SKM-1 (cell line): ENCODE measurements around the gene SYNC.
"Not testable (repeated sequence)": the region's sequence is repeated elsewhere in the genome, so short reads cannot be mapped to it uniquely, and the experiment has no call there.

ENCODE experiments used
- DNase-seq: peaks from one replicate; lab custom pipeline; 2025; ENCODE audit not compliant: unreplicated experiment; lab: John Stamatoyannopoulos, UW

Gene SYNC

GRCh38 chr1:32724678-32725614 is 22.4 kb upstream of the SYNC start:
- no peak for DNase-seq

- DNase-seq, result no peak
Observed at GRCh38 chr1:32719681-32720275, 17.2 kb upstream of the SYNC start.

DNA sequence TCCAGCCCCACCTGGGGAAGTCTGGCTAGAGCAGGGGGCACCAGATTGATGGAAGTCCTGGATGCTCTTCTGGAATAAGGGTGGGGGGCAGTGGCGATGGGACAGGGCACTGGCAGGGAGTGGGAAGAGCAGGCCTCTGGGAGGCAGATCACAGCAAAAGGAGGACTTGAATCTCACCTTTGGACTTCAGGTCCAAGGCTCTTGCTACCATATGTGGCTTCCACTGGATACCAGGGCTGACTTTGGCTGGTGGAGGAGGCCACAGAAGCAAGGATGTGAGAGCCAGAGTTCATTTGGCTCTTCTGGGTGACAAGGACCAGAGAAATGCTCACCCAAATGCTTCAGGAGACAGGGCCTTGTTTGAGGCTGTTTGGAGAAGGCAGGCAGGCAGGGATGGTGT is 16.0 kb upstream of the SYNC start:
- no peak for DNase-seq

DNA sequence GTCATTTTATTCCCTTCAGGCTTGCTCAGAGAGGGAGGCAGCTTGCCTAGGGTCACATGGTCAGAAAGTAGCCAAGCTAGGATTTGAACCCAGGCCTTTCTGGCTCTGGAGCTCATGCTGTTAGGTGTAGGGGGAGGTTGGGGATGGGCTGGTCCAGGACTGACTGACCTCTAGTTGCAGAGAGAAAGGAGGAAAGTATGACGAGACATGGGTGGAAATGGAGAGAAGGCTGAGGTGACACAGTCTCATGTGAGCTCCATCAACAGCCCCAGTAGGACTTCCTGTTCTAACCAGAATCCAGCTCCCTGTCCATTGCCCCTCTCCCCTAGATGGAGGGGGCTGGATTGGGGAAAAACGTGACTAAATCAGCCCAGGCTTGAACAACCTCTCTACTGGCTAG is 15.5 kb upstream of the SYNC start:
- no peak for DNase-seq

GRCh38 chr1:32717503-32717902 is 14.9 kb upstream of the SYNC start:
- no peak for DNase-seq

- peak; percentile 23 for DNase-seq
Observed at GRCh38 chr1:32716312-32717148, 14.0 kb upstream of the SYNC start.

DNA sequence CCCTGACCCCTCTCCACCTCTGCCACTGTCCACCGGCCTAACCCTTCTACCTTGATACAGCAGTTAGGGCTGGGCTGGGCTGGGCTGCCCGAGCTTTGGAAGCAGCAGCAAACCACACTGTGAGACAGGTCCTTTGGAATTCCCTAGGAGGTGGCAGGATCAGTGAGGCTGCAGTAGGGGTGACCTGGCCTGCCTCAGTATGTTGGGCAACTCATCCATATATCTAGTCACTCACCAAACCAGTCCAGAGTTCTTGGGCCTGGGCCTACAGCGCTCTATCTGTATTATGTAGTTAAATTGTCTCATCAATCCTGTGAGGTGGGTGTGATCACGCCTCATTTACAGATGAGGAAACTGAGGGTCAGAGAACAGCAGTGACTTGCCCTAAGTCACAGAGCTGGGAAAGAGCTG is 13.3 kb upstream of the SYNC start:
- DNase-seq, result no peak

- DNase-seq, result no peak
Observed at GRCh38 chr1:32714277-32714676, 11.7 kb upstream of the SYNC start.

GRCh38 chr1:32713081-32713480 is 10.5 kb upstream of the SYNC start:
- no peak for DNase-seq

DNA sequence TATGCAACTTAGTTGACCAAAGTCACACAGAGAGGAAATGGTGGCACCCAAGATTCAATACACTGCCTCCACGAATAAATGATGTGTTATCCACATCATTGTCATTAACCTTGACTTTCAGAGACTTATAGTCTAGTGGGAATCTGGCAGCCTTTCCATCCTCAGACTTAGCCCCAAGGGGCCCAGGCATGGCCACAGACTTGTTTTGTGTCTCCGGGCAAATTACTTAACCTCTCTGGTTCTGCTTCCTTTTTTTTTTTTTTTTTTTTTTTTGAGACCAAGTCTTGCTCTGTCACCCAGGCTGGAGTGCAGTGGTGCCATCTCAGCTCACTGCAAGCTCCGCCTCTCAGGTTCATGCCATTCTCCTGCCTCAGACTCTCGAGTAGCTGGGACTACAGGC is 8.7 kb upstream of the SYNC start:
- peak; percentile 36 for DNase-seq

DNA sequence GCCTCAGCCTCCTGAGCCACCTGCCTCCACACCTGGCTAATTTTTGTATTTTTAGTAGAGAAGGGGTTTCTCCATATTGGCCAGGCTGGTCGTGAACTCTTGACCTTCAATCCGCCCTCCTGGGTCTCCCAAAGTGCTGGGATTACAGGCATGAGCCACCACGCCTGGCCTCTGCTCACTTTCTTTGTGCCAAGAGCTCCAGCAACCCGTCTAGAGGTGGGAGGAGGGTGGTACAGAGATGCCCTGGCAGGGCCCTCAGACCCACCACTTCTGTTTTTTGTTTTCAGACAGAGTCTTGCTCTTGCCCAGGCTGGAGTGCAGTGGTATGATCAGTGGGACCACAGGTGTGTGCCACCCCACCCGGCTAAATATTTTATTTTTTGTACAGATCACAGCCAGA is 6.9 kb upstream of the SYNC start:
- DNase-seq, result no peak

- no peak for DNase-seq
Observed at GRCh38 chr1:32709075-32709474, 6.5 kb upstream of the SYNC start.

GRCh38 chr1:32706491-32706890 is 3.9 kb upstream of the SYNC start:
- DNase-seq, result no peak

- no peak for DNase-seq
Observed at GRCh38 chr1:32705516-32705915, 2.9 kb upstream of the SYNC start.

DNA sequence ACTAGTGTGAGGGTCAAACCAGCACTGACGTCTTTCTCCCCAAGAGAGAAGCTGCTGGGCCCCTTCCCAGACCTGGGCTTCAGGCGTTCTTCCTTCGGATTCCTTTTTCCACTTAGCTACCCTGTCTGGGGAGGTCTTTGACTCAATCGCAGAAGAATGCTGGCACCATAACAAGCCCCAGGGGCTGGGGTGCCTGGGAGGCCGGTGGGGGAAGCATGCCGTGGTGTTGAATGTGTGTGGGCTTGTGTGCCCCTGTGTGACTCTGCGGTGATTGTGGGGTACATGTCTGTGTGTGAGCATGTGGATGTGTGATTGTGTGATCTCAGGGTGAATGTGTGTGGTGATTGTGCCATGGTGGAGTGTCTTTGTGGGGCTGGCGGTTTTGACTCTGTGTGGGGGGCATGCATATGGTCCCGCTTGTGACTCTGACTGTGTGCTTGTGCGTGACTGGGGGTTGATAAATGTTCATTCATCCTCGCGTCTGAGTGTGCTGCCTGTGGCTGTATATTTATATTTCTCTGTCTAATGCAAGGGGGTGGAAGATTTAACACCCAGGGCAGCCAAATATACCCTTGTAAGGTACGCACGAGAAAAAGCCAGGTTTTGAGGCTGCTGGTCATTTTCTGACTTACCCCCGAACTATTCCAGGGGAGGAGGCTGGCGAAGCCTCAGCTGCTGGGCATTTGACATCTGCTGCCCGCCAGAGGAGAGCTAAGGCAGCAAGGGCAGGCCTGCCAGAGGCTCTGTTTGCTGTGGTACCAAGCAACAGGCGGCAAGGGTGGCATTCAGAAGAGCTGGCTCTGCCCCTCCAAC is 1.1 kb upstream of the SYNC start:
- no peak for DNase-seq

DNA sequence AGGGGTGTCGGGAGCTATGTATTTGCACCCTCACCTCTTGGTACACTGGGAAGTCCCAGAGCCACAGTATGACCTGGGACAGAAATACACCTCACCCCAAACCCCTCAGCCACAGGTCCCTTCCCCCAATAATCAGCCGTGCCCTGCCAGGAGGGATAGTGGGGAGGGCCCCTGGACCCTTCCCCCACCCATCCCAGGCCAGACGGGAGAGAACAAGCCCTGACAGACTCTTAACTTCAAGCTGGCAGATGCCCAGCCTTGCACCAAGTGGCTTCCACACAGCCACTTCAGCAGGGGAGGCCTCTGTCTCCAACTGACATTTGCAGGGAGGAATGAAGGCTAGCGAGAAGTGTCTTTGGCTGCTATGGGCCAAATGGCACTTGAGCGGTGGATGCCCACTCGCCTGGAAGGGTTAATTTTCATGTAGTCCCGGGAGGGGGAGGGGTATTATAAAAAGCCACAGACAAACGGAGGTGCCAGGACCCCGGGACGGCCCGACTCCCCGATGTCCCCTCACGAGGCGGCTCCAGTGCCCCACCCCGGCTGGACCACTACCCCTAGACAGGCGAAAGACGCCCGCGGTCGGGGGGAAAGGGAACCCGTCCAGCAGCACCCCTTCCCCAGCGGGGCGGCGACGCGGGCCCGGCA is 495 bp downstream of the SYNC start:
- no peak for DNase-seq

- DNase-seq, result no peak
Observed at GRCh38 chr1:32701421-32701911, 1.1 kb downstream of the SYNC start.

- DNase-seq, result not testable (repeated sequence)
Observed at GRCh38 chr1:32696996-32697395, 5.6 kb downstream of the SYNC start.

DNA sequence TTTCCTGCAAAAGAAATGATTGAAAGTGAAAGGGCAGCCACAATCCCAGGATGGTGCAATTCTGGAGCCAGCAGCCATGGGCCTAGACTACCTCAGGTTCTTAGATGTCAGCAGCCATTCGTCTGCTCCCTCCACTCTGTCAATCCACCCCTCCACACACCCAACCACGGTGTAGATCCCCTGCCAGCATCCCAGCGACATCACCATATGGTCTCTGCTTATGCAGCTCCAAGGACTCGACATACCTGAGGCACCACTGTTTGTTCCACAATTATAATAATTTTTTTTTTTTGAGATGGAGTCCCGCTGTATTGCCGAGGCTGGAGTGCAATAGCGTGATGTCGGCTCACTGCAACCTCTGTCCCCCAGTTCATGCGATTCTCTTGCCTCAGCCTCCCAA is 6.5 kb downstream of the SYNC start:
- no peak for DNase-seq
